ENCODE data around the gene CYB5A. TPM values are rescaled to one million over a fixed set of nuclear protein-coding genes. Genes with fewer than 3 reads are reported as not detected.

The CYB5A gene
- total RNA-seq, 4 donors from 2014 or later = 34.0 to 236 (median 173) TPM

GRCh38 chr18:74241970-74242369 is 49.8 kb downstream of the CYB5A start:
- intact Hi-C loops (cut with DNase I; ENCODE audit: low total_unique reads) (no loop called here), in situ Hi-C loops (cut with MboI; ENCODE audit: low pct_ligation_motif_present in 1 of 4, low pct_unique_long_range_greater_than_20kb in 1 of 4, low sequenced_read_pairs in 3 of 4) (no loop called here)
- Histone ChIP-seq H3K27ac (no peak overlapping the region), H3K4me1 (peaks cover 0 to 6% (median 2%) of the 10 kb centered on the region in 4 donors), H3K27me3 (no peaks in the 10 kb centered on the region), H3K4me3 (no peak overlapping the region), H3K36me3 (no peaks in the 10 kb centered on the region), H3K9me3 (no peaks in the 10 kb centered on the region)
- DNase-seq = no peak
- TF ChIP-seq EP300 (IDR thresholded peaks at IDR 0.05; ENCODE audit: low read depth) = no peak
- no peak for TF ChIP-seq POLR2A (IDR thresholded peaks at IDR 0.05)
- TF ChIP-seq POLR2AphosphoS5 (IDR thresholded peaks at IDR 0.05) = no peak
- TF ChIP-seq CTCF (IDR thresholded peaks at IDR 0.05) = no peak
- 48 to 75% methylated on average over 3 of the region's 3 CpGs for WGBS, 2 donors (ENCODE audit: low coverage in 1 of 2)

- no peak overlapping the region for H3K4me3 ChIP-seq
- no peaks in the 10 kb centered on the region for H3K27me3 ChIP-seq
- H3K9me3 ChIP-seq = no peaks in the 10 kb centered on the region
- DNase-seq = no peak
- no peak for TF ChIP-seq CTCF (IDR thresholded peaks at IDR 0.05)
- no peak for TF ChIP-seq POLR2A (IDR thresholded peaks at IDR 0.05)
- TF ChIP-seq EP300 (IDR thresholded peaks at IDR 0.05; ENCODE audit: low read depth) = no peak
- TF ChIP-seq POLR2AphosphoS5 (IDR thresholded peaks at IDR 0.05) = no peak
- in situ Hi-C loops (cut with MboI; ENCODE audit: low pct_ligation_motif_present in 1 of 4, low pct_unique_long_range_greater_than_20kb in 1 of 4, low sequenced_read_pairs in 3 of 4) (no loop called here), intact Hi-C loops (cut with DNase I; ENCODE audit: low total_unique reads) (no loop called here)
- no peak overlapping the region for H3K27ac ChIP-seq
- peaks cover 0 to 6% (median 2%) of the 10 kb centered on the region in 4 donors for H3K4me1 ChIP-seq
- no peaks in the 10 kb centered on the region for H3K36me3 ChIP-seq
- WGBS, 2 donors (ENCODE audit: low coverage in 1 of 2) = 72 to 88% methylated on average over 4 of the region's 4 CpGs
Measured at GRCh38 chr18:74241426-74241825, 50.3 kb downstream of the CYB5A start.

- DNase-seq = no peak
- H3K27ac ChIP-seq = no peak overlapping the region
- WGBS, 2 donors (ENCODE audit: low coverage in 1 of 2) = 80 to 86% methylated on average over 1 of the region's 1 CpG
- TF ChIP-seq POLR2A (IDR thresholded peaks at IDR 0.05) (no peak), EP300 (IDR thresholded peaks at IDR 0.05; ENCODE audit: low read depth) (no peak), CTCF (IDR thresholded peaks at IDR 0.05) (no peak), POLR2AphosphoS5 (IDR thresholded peaks at IDR 0.05) (no peak)
- no peaks in the 10 kb centered on the region for H3K36me3 ChIP-seq
- intact Hi-C loops (cut with DNase I; ENCODE audit: low total_unique reads) = no loop called here
- no peaks in the 10 kb centered on the region for H3K9me3 ChIP-seq
- peaks cover 5 to 20% (median 13%) of the 10 kb centered on the region in 4 donors for H3K4me1 ChIP-seq
- no peaks in the 10 kb centered on the region for H3K27me3 ChIP-seq
- H3K4me3 ChIP-seq = no peak overlapping the region
- in situ Hi-C loops (cut with MboI; ENCODE audit: low pct_ligation_motif_present in 1 of 4, low pct_unique_long_range_greater_than_20kb in 1 of 4, low sequenced_read_pairs in 3 of 4) = no loop called here
Measured at GRCh38 chr18:74239567-74239966, 52.2 kb downstream of the CYB5A start.

GRCh38 chr18:74234326-74235171 is 57.2 kb downstream of the CYB5A start:
- no peaks in the 10 kb centered on the region for H3K36me3 ChIP-seq
- peak; percentile 50 for DNase-seq
- TF ChIP-seq CTCF (IDR thresholded peaks at IDR 0.05) (no peak), POLR2A (IDR thresholded peaks at IDR 0.05) (no peak), EP300 (IDR thresholded peaks at IDR 0.05; ENCODE audit: low read depth) (peak; percentile 85), POLR2AphosphoS5 (IDR thresholded peaks at IDR 0.05) (peak; percentile 32 to 93 (median 87))
- 29 to 44% methylated on average over 8 to 10 of the region's 10 CpGs for WGBS, 2 donors (ENCODE audit: low coverage in 1 of 2)
- H3K9me3 ChIP-seq = no peaks in the 10 kb centered on the region
- in situ Hi-C loops (cut with MboI; ENCODE audit: low pct_ligation_motif_present in 1 of 4, low pct_unique_long_range_greater_than_20kb in 1 of 4, low sequenced_read_pairs in 3 of 4) = no loop called here
- H3K27me3 ChIP-seq = no peaks in the 10 kb centered on the region
- H3K4me1 ChIP-seq = peaks cover 11 to 34% (median 18%) of the 10 kb centered on the region in 4 donors
- H3K27ac ChIP-seq = peak overlapping the region; percentile 75 to 90 (median 88)
- H3K4me3 ChIP-seq = no peak overlapping the region
- intact Hi-C loops (cut with DNase I; ENCODE audit: low total_unique reads) = loop anchor here (2.0 kb wide), 1 partner anchor 50 kb away; no protein-coding TSS in a partner anchor
